ENCODE data around the gene C1orf159.

The C1orf159 gene

GRCh38 chr1:1046767-1047166, 69.1 kb downstream of the C1orf159 start:
- Histone ChIP-seq H3K27me3 (replicated peaks; ENCODE audit: control insufficient read depth, insufficient read depth, low read length) (no peaks in the 10 kb centered on the region), H3K4me3 (replicated peaks; ENCODE audit: low read depth, low read length) (no peak overlapping the region), H3K36me3 (ENCODE audit: control insufficient read depth, insufficient read depth, low read length) (peaks cover 1% of the 10 kb centered on the region)
- no peak for TF ChIP-seq CTCF (IDR thresholded peaks at IDR 0.05; ENCODE audit: insufficient read depth, low read length, poor library complexity, severe bottlenecking)
- no peak for DNase-seq (ENCODE audit: extremely low read depth, insufficient read length)

- H3K4me3 ChIP-seq (replicated peaks; ENCODE audit: low read depth, low read length): no peak overlapping the region
- H3K27me3 ChIP-seq (replicated peaks; ENCODE audit: control insufficient read depth, insufficient read depth, low read length): no peaks in the 10 kb centered on the region
- TF ChIP-seq CTCF (IDR thresholded peaks at IDR 0.05; ENCODE audit: insufficient read depth, low read length, poor library complexity, severe bottlenecking): no peak
- no peak for DNase-seq (ENCODE audit: extremely low read depth, insufficient read length)
- peaks cover 1% of the 10 kb centered on the region for H3K36me3 ChIP-seq (ENCODE audit: control insufficient read depth, insufficient read depth, low read length)
Observed at GRCh38 chr1:1046243-1046642, 69.6 kb downstream of the C1orf159 start.

- Histone ChIP-seq H3K4me3 (replicated peaks; ENCODE audit: low read depth, low read length) (no peak overlapping the region), H3K36me3 (ENCODE audit: control insufficient read depth, insufficient read depth, low read length) (peaks cover 1% of the 10 kb centered on the region), H3K27me3 (replicated peaks; ENCODE audit: control insufficient read depth, insufficient read depth, low read length) (no peaks in the 10 kb centered on the region)
- DNase-seq (ENCODE audit: extremely low read depth, insufficient read length): no peak
- TF ChIP-seq CTCF (IDR thresholded peaks at IDR 0.05; ENCODE audit: insufficient read depth, low read length, poor library complexity, severe bottlenecking): no peak
Observed at GRCh38 chr1:1045129-1045528, 70.8 kb downstream of the C1orf159 start.

- H3K4me3 ChIP-seq (replicated peaks; ENCODE audit: low read depth, low read length): no peak overlapping the region
- peaks cover 1% of the 10 kb centered on the region for H3K36me3 ChIP-seq (ENCODE audit: control insufficient read depth, insufficient read depth, low read length)
- TF ChIP-seq CTCF (IDR thresholded peaks at IDR 0.05; ENCODE audit: insufficient read depth, low read length, poor library complexity, severe bottlenecking): no peak
- no peak for DNase-seq (ENCODE audit: extremely low read depth, insufficient read length)
- H3K27me3 ChIP-seq (replicated peaks; ENCODE audit: control insufficient read depth, insufficient read depth, low read length): no peaks in the 10 kb centered on the region
Observed at GRCh38 chr1:1044455-1045078, 71.3 kb downstream of the C1orf159 start.

GRCh38 chr1:1043921-1044320, 72.0 kb downstream of the C1orf159 start:
- H3K36me3 ChIP-seq (ENCODE audit: control insufficient read depth, insufficient read depth, low read length): peaks cover 1% of the 10 kb centered on the region
- no peak for DNase-seq (ENCODE audit: extremely low read depth, insufficient read length)
- no peaks in the 10 kb centered on the region for H3K27me3 ChIP-seq (replicated peaks; ENCODE audit: control insufficient read depth, insufficient read depth, low read length)
- no peak for TF ChIP-seq CTCF (IDR thresholded peaks at IDR 0.05; ENCODE audit: insufficient read depth, low read length, poor library complexity, severe bottlenecking)
- no peak overlapping the region for H3K4me3 ChIP-seq (replicated peaks; ENCODE audit: low read depth, low read length)

- Histone ChIP-seq H3K27me3 (replicated peaks; ENCODE audit: control insufficient read depth, insufficient read depth, low read length) (no peaks in the 10 kb centered on the region), H3K4me3 (replicated peaks; ENCODE audit: low read depth, low read length) (no peak overlapping the region), H3K36me3 (ENCODE audit: control insufficient read depth, insufficient read depth, low read length) (peaks cover 1% of the 10 kb centered on the region)
- no peak for DNase-seq (ENCODE audit: extremely low read depth, insufficient read length)
- TF ChIP-seq CTCF (IDR thresholded peaks at IDR 0.05; ENCODE audit: insufficient read depth, low read length, poor library complexity, severe bottlenecking): no peak
Observed at GRCh38 chr1:1043411-1043810, 72.5 kb downstream of the C1orf159 start.
